HG03064 (cell line): ENCODE measurements around the gene NPHP4.
"Not testable (repeated sequence)": the region's sequence is repeated elsewhere in the genome, so short reads cannot be mapped to it uniquely, and the experiment has no call there.

ENCODE experiments used
- ATAC-seq: cut with Tn5 transposase; IDR thresholded peaks from one replicate; pipeline ENCODE4 v1.9.1; 2021; ENCODE audit warnings: low read depth; ENCODE audit not compliant: unreplicated experiment

NPHP4 gene

GRCh38 chr1:5901841-5902240 lies 90.4 kb downstream of the NPHP4 start:
- ATAC-seq: no peak

DNA sequence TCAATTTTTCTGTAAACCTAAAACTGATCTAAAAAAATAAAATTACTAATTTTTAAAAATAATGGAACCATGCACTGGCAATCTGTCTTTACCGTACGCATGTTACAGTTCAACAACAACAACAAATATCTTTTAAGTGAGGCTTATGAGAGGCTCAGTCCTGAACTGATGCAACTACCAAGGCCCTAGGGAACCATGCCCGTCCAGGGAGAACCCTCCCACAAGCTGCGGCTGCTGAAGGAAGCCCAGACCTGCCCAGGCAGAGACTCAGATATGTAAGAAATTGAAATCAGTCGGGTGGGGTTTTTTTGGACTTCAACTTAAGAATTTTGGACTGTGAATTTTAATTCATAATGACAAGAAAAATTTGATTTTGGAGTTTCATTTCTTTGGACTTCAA lies 91.1 kb downstream of the NPHP4 start:
- ATAC-seq: no peak

GRCh38 chr1:5898266-5898665 lies 94.0 kb downstream of the NPHP4 start:
- no peak for ATAC-seq

DNA sequence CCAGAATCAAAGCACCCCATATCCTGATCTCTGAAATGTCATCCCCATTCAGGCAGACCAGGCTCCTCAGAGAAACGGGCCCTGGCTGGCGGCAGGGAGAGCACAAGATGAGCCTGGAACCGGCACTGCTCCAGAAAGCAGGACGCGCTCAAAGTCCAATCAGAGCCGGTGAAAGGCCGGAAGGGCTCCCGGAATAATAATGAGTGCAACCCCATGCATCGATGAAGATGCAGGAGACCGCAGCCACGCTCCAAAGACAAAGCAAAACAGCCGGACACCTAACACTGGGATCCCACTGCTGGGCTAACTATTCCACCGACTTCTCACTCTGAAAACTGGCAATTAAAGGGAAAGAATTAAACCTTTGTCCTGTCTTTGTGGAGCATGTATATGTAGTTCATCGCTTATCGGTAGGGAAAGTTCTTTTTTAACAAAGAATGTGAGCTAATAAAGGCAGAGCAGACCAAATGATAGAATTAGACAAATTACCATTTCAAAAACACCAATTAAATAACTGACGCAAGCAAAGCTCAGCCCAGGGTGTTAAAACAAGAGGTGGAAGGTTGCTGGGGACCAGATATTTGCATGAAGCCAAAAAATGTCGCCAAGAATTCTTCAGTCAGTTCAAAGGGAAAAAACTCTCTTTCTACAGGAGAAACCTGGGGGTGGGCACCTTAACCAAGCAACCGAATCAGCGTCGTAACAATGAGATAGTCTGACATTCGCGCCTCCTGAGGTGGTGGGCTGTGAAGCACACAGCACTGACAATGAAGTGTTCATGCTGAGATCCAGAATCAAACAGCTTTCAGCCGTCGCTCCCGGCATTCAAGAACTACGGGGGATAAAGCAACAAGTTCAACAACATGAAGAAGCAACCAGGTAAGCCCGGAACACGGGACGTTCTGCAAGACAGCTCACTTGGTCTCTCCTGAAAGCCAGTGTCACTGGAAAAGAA lies 95.2 kb downstream of the NPHP4 start:
- no peak for ATAC-seq

- ATAC-seq: no peak
Measured at GRCh38 chr1:5895446-5896406, 96.5 kb downstream of the NPHP4 start.

DNA sequence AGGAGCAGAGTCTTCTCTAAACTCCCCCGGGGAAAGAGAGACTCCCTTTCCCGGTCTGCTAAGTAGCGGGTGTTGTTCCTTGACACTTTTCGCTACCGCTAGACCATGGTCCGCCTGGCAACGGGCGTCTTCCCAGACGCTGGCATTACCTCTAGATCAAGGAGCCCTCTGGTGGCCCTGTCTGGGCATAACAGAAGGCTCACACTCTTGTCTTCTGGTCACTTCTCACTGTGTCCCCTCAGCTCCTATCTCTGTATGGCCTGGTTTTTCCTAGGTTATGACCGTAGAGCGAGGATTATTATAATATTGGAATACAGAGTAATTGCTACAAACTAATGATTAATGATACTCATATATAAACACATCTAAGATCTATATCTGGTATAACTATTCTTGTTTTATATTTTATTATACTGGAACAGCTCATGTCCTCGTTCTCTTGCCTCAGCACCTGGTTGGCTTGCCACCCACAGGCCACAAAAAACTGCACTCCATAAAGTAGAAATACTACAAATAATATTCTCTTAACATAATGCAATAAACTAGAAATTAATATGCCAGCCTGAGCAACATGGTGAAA lies 98.4 kb downstream of the NPHP4 start:
- not testable (repeated sequence) for ATAC-seq

- ATAC-seq: no peak
Measured at GRCh38 chr1:5892329-5892728, 99.9 kb downstream of the NPHP4 start.

DNA sequence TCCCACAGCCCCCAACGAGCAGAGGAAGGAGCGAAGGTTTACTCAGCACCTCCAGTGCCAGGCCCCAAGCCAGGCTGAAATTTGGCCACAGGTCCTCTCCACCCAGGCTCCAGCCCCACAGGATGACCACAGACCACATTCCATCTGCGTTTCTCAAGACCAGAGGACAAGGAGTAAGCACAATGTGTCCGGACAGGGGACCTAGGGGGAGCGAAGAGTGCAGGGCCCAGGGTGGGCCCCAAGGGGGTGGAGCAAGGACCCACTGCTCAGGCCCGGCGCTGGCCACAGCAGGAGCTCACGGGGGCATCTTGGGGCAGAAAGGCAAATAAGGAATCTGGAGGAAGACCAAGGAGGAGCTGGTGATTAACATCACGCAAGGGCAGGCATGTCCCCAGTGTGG lies 100.5 kb downstream of the NPHP4 start:
- no peak for ATAC-seq

DNA sequence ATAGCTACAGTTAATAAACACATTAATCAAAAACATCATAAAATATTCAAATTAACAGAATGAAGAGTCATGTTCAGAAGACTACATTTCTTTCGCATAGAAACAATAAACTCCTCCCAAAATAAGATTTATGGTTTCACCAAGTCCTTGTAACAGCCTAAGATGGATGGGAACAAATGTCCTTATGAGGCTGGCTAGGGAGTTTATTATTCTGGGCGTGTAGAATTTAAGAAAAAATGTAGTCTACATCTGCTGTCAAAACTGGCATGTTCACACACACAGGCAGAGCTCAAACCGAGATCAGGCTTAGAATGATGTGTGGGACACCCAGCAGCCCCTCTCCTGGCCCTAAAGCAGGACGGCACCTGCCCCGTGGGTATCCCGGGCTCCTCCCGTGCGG lies 101.1 kb downstream of the NPHP4 start:
- no peak for ATAC-seq

GRCh38 chr1:5890346-5891106 lies 101.7 kb downstream of the NPHP4 start:
- no peak for ATAC-seq

DNA sequence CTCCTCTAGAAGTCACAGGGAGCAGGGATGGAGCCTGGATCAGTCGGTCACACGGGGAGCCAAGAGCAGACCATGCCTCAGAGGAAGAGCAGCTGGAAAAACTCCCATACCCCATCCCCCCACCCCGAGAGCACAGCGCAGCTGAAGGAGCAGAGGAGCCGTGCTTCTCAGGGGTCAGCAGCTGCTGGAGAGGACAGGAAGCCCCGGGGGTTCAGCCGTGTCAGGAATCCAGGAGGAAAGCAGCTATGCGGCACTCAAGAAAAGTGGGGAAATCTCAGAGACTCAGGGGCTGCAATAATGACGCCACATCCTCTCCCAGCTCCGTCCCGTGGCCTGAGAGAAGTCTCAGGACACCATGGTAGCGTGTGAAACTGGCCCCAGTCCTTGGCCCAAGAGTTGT lies 102.3 kb downstream of the NPHP4 start:
- ATAC-seq: no peak

DNA sequence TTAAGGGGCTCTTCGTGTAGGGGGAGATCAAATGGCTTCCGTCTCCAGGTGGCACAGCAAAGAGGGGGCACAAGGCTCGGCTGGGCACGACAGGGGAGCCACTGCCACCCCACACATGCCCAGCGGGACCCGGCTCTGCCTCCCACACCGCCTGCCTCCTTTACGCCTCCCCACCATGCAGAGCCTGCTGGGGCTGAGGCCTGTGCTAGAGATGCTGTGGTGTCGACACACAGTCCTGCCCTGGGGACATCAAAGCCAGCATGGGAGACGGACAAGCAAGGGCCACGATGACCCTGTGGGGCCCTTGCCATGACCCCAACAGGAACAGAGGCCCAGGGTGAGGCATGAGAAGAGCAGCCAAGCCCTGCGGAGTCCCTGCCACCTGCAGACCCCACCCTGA lies 102.8 kb downstream of the NPHP4 start:
- no peak for ATAC-seq

- no peak for ATAC-seq
Measured at GRCh38 chr1:5888606-5889211, 103.5 kb downstream of the NPHP4 start.

- no peak for ATAC-seq
Measured at GRCh38 chr1:5887971-5888361, 104.3 kb downstream of the NPHP4 start.

- no peak for ATAC-seq
Measured at GRCh38 chr1:5887349-5887970, 104.8 kb downstream of the NPHP4 start.

DNA sequence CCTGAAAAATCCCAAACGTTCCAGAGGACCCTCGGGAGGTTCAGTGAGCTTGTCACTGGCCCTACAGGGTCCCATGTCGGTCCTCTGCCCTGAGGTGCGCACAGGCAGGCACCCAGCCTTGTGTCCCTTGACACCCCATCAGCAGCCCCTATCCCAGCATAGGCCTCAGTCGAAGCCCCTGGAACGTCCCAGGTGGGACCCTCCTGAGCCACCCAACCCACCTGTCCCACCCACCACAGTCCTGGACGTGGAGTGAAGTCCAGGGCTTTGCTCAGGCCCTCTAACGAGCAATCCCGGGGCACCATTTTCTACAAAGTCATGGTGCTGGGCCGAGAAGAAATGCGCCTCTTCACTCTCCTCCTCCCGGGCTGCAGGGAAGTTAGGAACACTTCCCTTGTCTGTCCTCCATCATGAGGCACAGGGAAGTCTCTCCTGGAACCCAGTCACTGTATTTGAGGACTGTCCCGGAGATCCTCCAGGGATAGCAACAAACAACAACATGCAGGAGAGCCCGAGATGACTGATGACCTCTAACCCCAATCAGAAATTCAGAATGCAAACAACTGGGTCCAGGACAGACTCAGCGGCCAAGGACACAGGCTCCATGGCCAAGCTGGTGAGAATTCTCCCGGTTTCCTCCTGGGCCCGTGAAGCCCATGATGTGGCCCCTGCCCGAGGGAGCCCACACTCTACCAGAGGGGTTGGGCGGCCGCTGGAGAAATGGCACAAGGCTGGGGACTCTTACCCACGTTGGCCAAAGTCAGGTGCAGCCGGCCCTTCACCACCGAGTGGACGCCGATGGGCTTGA lies 105.5 kb downstream of the NPHP4 start:
- no peak for ATAC-seq

DNA sequence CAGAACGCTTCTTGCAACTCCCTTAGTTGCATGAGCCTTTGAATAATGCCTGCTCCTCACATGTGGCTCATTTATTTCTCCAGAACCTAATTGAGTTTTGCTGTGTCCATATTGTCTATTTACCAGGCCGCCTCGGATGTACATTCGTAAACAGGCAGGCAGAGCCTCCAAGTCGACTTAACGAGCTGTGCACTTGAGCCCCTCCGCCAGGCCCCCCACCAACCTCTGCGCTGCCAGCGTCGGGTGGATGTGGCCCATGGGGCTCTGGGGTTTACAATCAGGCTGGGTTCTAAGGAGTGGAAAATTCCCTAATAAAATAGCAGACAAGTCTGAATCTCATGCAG lies 106.1 kb downstream of the NPHP4 start:
- ATAC-seq: no peak

- no peak for ATAC-seq
Measured at GRCh38 chr1:5885471-5886139, 106.6 kb downstream of the NPHP4 start.
